GM19467 (cell line): ENCODE results near the gene HOXD1.

Experiments used
- ATAC-seq: cut with Tn5 transposase; IDR thresholded peaks from one replicate; pipeline ENCODE4 v1.9.1; 2021; ENCODE audit warnings: mild to moderate bottlenecking, moderate library complexity; ENCODE audit not compliant: unreplicated experiment

The HOXD1 gene

GRCh38 chr2:176164611-176165369 is 23.7 kb upstream of the HOXD1 start:
- ATAC-seq, result no peak

- no peak for ATAC-seq
These were observed 23.0 kb upstream of the HOXD1 start for GRCh38 chr2:176165370-176166050.

GRCh38 chr2:176166272-176166671 is 22.2 kb upstream of the HOXD1 start:
- no peak for ATAC-seq

GRCh38 chr2:176167398-176167797 is 21.1 kb upstream of the HOXD1 start:
- ATAC-seq, result no peak

- no peak for ATAC-seq
These were observed 19.3 kb upstream of the HOXD1 start for GRCh38 chr2:176169181-176169580.

- no peak for ATAC-seq
These were observed 18.8 kb upstream of the HOXD1 start for GRCh38 chr2:176169711-176170110.

GRCh38 chr2:176170602-176171305 is 17.7 kb upstream of the HOXD1 start:
- ATAC-seq, result no peak

- ATAC-seq, result no peak
These were observed 17.0 kb upstream of the HOXD1 start for GRCh38 chr2:176171351-176172006.

- no peak for ATAC-seq
These were observed 16.2 kb upstream of the HOXD1 start for GRCh38 chr2:176172007-176172894.

GRCh38 chr2:176172895-176173566 is 15.4 kb upstream of the HOXD1 start:
- ATAC-seq, result no peak

GRCh38 chr2:176173567-176174381 is 14.7 kb upstream of the HOXD1 start:
- ATAC-seq, result no peak

- ATAC-seq, result no peak
These were observed 14.1 kb upstream of the HOXD1 start for GRCh38 chr2:176174382-176174823.

- ATAC-seq, result no peak
These were observed 13.4 kb upstream of the HOXD1 start for GRCh38 chr2:176174824-176175708.

GRCh38 chr2:176175709-176176607 is 12.5 kb upstream of the HOXD1 start:
- no peak for ATAC-seq

GRCh38 chr2:176177580-176178037 is 10.9 kb upstream of the HOXD1 start:
- no peak for ATAC-seq

GRCh38 chr2:176178038-176178756 is 10.3 kb upstream of the HOXD1 start:
- ATAC-seq, result no peak
